AG04450 (cell line): ENCODE measurements around the gene SMTN. TPM values are rescaled to one million over a fixed set of nuclear protein-coding genes. Genes with fewer than 3 reads are reported as not detected.

Source experiments
- CTCF ChIA-PET: fragments of 300-600, 350-600 bp; formaldehyde crosslinking; extraction: SDS; loops from one replicate; lab custom pipeline; 2022; ENCODE audit warnings: antibody characterized with exemption, inconsistent platforms; lab: Charles Lee
- POLR2A ChIA-PET: fragments of 350-600 bp; formaldehyde crosslinking; extraction: SDS; loops from one replicate; lab custom pipeline; 2021; ENCODE audit warnings: antibody characterized with exemption, inconsistent platforms; lab: Yijun Ruan, JAX
- DNase-seq: peaks from one replicate; pipeline ENCODE4 v3.0.0-alpha.2; 2011; ENCODE audit warnings: low read depth, low spot score
- H3K27ac ChIP-seq: one replicate; pipeline ENCODE4 v1.5.1; 2012; ENCODE audit warnings: low read depth, low read length, control low read depth
- H3K27me3 ChIP-seq: one replicate; pipeline ENCODE4 v1.6.0; 2012; ENCODE audit warnings: low read length; ENCODE audit not compliant: control insufficient read depth, insufficient read depth
- H3K4me3 ChIP-seq: 2 replicates; pipeline ENCODE4 v1.5.1; 2011; ENCODE audit warnings: mild to moderate bottlenecking, low read depth, low read length, control low read depth
- H3K9me3 ChIP-seq: 2 replicates; pipeline ENCODE4 v1.5.1; 2012; ENCODE audit warnings: low read length; ENCODE audit not compliant: control insufficient read depth, insufficient read depth
- polyA plus RNA-seq: library from polyadenylated mRNA; depleted of rRNA; stranded (reverse); fragments of >200 nt; gene quantifications from 2 replicates; pipeline ENCODE4 v1.2.3, GENCODE V29; 2011
- TF ChIP-seq, protein P1 (sequence below): IDR thresholded peaks from 2 replicates; pipeline ENCODE4 v1.5.1; 2011; ENCODE audit warnings: low read depth, low read length, control low read depth, inconsistent platforms

The SMTN gene
- polyA plus RNA-seq, 1 experiment: 14.1 TPM

GRCh38 chr22:31125521-31126117 lies 44.5 kb downstream of the SMTN start:
- ChIA-PET POLR2A (no interaction called here), CTCF (interaction anchor here (2.3 kb wide), 1 partner anchor 18 kb away, joined by 13 read pairs; the partner anchor contains the start of gene SELENOM)
- Histone ChIP-seq H3K4me3 (no peak overlapping the region), H3K9me3 (no peaks in the 10 kb centered on the region; the same call in 1 of the 2 replicates), H3K27me3 (peaks cover 2% of the 10 kb centered on the region), H3K27ac (no peak overlapping the region)
- DNase-seq: no peak
- TF ChIP-seq, protein P1, sequence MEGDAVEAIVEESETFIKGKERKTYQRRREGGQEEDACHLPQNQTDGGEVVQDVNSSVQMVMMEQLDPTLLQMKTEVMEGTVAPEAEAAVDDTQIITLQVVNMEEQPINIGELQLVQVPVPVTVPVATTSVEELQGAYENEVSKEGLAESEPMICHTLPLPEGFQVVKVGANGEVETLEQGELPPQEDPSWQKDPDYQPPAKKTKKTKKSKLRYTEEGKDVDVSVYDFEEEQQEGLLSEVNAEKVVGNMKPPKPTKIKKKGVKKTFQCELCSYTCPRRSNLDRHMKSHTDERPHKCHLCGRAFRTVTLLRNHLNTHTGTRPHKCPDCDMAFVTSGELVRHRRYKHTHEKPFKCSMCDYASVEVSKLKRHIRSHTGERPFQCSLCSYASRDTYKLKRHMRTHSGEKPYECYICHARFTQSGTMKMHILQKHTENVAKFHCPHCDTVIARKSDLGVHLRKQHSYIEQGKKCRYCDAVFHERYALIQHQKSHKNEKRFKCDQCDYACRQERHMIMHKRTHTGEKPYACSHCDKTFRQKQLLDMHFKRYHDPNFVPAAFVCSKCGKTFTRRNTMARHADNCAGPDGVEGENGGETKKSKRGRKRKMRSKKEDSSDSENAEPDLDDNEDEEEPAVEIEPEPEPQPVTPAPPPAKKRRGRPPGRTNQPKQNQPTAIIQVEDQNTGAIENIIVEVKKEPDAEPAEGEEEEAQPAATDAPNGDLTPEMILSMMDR: no peak

- CTCF ChIA-PET: interaction anchor here (2.3 kb wide), 1 partner anchor 18 kb away, joined by 13 read pairs; the partner anchor contains the start of gene SELENOM
These were observed 45.2 kb downstream of the SMTN start for GRCh38 chr22:31126128-31126868.

DNA sequence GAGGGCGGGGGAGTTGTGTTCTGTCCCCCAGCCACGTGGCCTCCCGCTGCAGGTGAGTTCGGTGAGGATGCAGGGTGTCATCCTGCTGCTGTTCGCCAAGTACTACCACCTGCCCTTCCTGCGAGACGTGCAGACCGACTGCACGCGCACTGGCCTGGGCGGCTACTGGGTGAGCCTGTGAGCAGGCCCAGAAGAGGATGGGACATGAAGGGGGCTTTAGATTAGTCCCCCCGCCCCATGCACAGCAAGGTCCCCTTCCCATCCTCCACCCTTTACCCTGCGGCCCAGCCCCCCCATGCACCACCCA lies 45.7 kb downstream of the SMTN start:
- TF ChIP-seq, protein P1: no peak

More at GRCh38 chr22:31126128-31126868, 45.2 kb downstream of the SMTN start:
- no peak overlapping the region for H3K27ac ChIP-seq
- TF ChIP-seq, protein P1: no peak
- POLR2A ChIA-PET: no interaction called here
- H3K4me3 ChIP-seq: no peak overlapping the region
- DNase-seq: no peak
- peaks cover 2% of the 10 kb centered on the region for H3K27me3 ChIP-seq
- no peaks in the 10 kb centered on the region; the same call in 1 of the 2 replicates for H3K9me3 ChIP-seq

GRCh38 chr22:31127181-31127772 lies 46.2 kb downstream of the SMTN start:
- no peak overlapping the region for H3K27ac ChIP-seq
- TF ChIP-seq, protein P1: no peak
- POLR2A ChIA-PET: no interaction called here
- H3K9me3 ChIP-seq: no peaks in the 10 kb centered on the region; the same call in 1 of the 2 replicates
- DNase-seq: no peak
- H3K27me3 ChIP-seq: peaks cover 2% of the 10 kb centered on the region
- H3K4me3 ChIP-seq: no peak overlapping the region
- CTCF ChIA-PET: interaction anchor here (0.7 to 1.3 kb wide), 3 partner anchors 20 to 105 kb away, joined by 3 to 5 read pairs (median 5); partner anchors contain the start of gene SELENOM

More for the DNA sequence above, 45.7 kb downstream of the SMTN start:
- ChIA-PET POLR2A (no interaction called here), CTCF (no interaction called here)
- H3K9me3 ChIP-seq: no peaks in the 10 kb centered on the region; the same call in 1 of the 2 replicates
- no peak overlapping the region for H3K27ac ChIP-seq
- no peak for DNase-seq
- peaks cover 2% of the 10 kb centered on the region for H3K27me3 ChIP-seq
- H3K4me3 ChIP-seq: no peak overlapping the region
